SU-DHL-6 (cell line): ENCODE data around the gene ZC3H18.

Experiments used
- H2AFZ ChIP-seq: fragments of 200-600 bp; sonication (generic); 2 replicates; pipeline ENCODE4 v1.6.1; 2014; ENCODE audit warnings: low read depth, mild to moderate bottlenecking, moderate library complexity, mixed read lengths, antibody characterized with exemption, low read length; ENCODE audit not compliant: severe bottlenecking
- H3F3A ChIP-seq: fragments of 200-600 bp; shearing (Covaris generic); 2 replicates; pipeline ENCODE4 v1.6.0; 2016; ENCODE audit warnings: antibody characterized with exemption, mild to moderate bottlenecking; ENCODE audit not compliant: insufficient read depth
- H3K27ac ChIP-seq: fragments of 200-600 bp; sonication (generic); 2 replicates; pipeline ENCODE4 v1.5.1; 2016; ENCODE audit warnings: low read depth, mild to moderate bottlenecking, low read length, moderate library complexity, mixed read lengths
- H3K27me3 ChIP-seq: fragments of 200-600 bp; sonication (generic), shearing (Covaris generic); 2 replicates; pipeline ENCODE4 v1.6.0; 2014; ENCODE audit warnings: mild to moderate bottlenecking, low read length
- H3K36me3 ChIP-seq: fragments of 200-600 bp; sonication (generic); 2 replicates; pipeline ENCODE4 v1.6.1; 2014; ENCODE audit warnings: mild to moderate bottlenecking, low read length, mixed read lengths
- H3K4me2 ChIP-seq: fragments of 300-600, 200-600 bp; shearing (Covaris generic), sonication (generic); 2 replicates; pipeline ENCODE4 v1.6.0; 2014; ENCODE audit warnings: low read length, low read depth, mild to moderate bottlenecking; ENCODE audit not compliant: poor library complexity, severe bottlenecking
- H3K4me3 ChIP-seq: fragments of 200-600 bp; sonication (generic); 2 replicates; pipeline ENCODE4 v1.5.1; 2014; ENCODE audit warnings: antibody characterized with exemption, low read length, mild to moderate bottlenecking, mixed read lengths; ENCODE audit not compliant: insufficient read depth, poor library complexity, severe bottlenecking
- H3K79me2 ChIP-seq: fragments of 200-600 bp; sonication (generic); 2 replicates; pipeline ENCODE4 v1.6.1; 2014; ENCODE audit warnings: mild to moderate bottlenecking, low read length, moderate library complexity; ENCODE audit not compliant: insufficient read depth
- H3K9ac ChIP-seq: fragments of 200-600 bp; sonication (generic); 2 replicates; pipeline ENCODE4 v1.7.0; 2014; ENCODE audit warnings: mild to moderate bottlenecking, low read length
- H3K9me2 ChIP-seq: fragments of 200-600 bp; sonication (generic); replicated peaks from 2 replicates; pipeline ENCODE4 v1.6.1; 2014; ENCODE audit warnings: low read length; ENCODE audit not compliant: insufficient read depth
- H3K9me3 ChIP-seq: fragments of 200-600 bp; sonication (generic); 2 replicates; pipeline ENCODE4 v1.6.1; 2014; ENCODE audit warnings: low read length, mixed read lengths; ENCODE audit not compliant: insufficient read depth
- H4K20me1 ChIP-seq: fragments of 200-600 bp; sonication (generic); 2 replicates; pipeline ENCODE4 v1.6.1; 2014; ENCODE audit warnings: low read depth, mild to moderate bottlenecking, antibody characterized with exemption, low read length, moderate library complexity, mixed read lengths
- CTCF ChIP-seq: fragments of 200-600 bp; sonication (generic); IDR thresholded peaks from one replicate; pipeline ENCODE4 v1.5.1; 2017; ENCODE audit warnings: antibody characterized with exemption, mild to moderate bottlenecking, low read length, moderate library complexity; ENCODE audit not compliant: insufficient read depth, poor library complexity, severe bottlenecking
- EZH2phosphoT487 ChIP-seq: fragments of 200-600 bp; sonication (generic), shearing (Covaris generic); conservative IDR thresholded peaks from 2 replicates; pipeline ENCODE4 v1.6.1; 2018; ENCODE audit warnings: mild to moderate bottlenecking, antibody characterized with exemption, low read length, moderate library complexity, mixed read lengths

The ZC3H18 gene

GRCh38 chr16:88617268-88618031 is 47.2 kb downstream of the ZC3H18 start:
- H3K27me3 ChIP-seq: no peaks in the 10 kb centered on the region
- H3F3A ChIP-seq: no peaks in the 10 kb centered on the region
- H3K36me3 ChIP-seq: no peaks in the 10 kb centered on the region
- H3K79me2 ChIP-seq: 0 out of 2 replicates have a peak, but pooled peaks cover 7% of the 10 kb centered on the region
- H3K4me2 ChIP-seq: no peak overlapping the region
- H3K27ac ChIP-seq: no peak overlapping the region
- H2AFZ ChIP-seq: no peak overlapping the region
- no peak overlapping the region for H3K9ac ChIP-seq
- peaks cover 3% of the 10 kb centered on the region; the same call in 1 of the 2 replicates for H4K20me1 ChIP-seq
- H3K9me3 ChIP-seq: no peaks in the 10 kb centered on the region
- no peak for TF ChIP-seq CTCF
- no peak for TF ChIP-seq EZH2phosphoT487
- no peaks in the 10 kb centered on the region for H3K9me2 ChIP-seq
- no peak overlapping the region for H3K4me3 ChIP-seq

- Histone ChIP-seq H3K9me2 (no peaks in the 10 kb centered on the region), H3K79me2 (0 out of 2 replicates have a peak, but pooled peaks cover 7% of the 10 kb centered on the region), H3F3A (no peaks in the 10 kb centered on the region), H3K9me3 (no peaks in the 10 kb centered on the region), H4K20me1 (peaks cover 3% of the 10 kb centered on the region; the same call in 1 of the 2 replicates), H3K27ac (no peak overlapping the region), H3K36me3 (no peaks in the 10 kb centered on the region), H2AFZ (no peak overlapping the region), H3K4me2 (no peak overlapping the region), H3K9ac (no peak overlapping the region), H3K27me3 (no peaks in the 10 kb centered on the region), H3K4me3 (no peak overlapping the region)
- TF ChIP-seq EZH2phosphoT487 (no peak), CTCF (no peak)
These were observed 48.2 kb downstream of the ZC3H18 start for GRCh38 chr16:88618182-88618955.

- no peaks in the 10 kb centered on the region for H3K27me3 ChIP-seq
- no peak overlapping the region for H3K27ac ChIP-seq
- H3K9me2 ChIP-seq: no peaks in the 10 kb centered on the region
- no peak overlapping the region for H2AFZ ChIP-seq
- no peaks in the 10 kb centered on the region for H3K9me3 ChIP-seq
- no peaks in the 10 kb centered on the region for H3F3A ChIP-seq
- H3K4me2 ChIP-seq: no peak overlapping the region
- no peaks in the 10 kb centered on the region for H3K36me3 ChIP-seq
- H4K20me1 ChIP-seq: peaks cover 3% of the 10 kb centered on the region; the same call in 1 of the 2 replicates
- no peak overlapping the region for H3K9ac ChIP-seq
- no peak overlapping the region for H3K4me3 ChIP-seq
- TF ChIP-seq EZH2phosphoT487 (no peak), CTCF (no peak)
- H3K79me2 ChIP-seq: 0 out of 2 replicates have a peak, but pooled peaks cover 7% of the 10 kb centered on the region
These were observed 48.9 kb downstream of the ZC3H18 start for GRCh38 chr16:88618956-88619667.
